HepG2 (cell line): ENCODE results near the gene WNT3. TPM values are rescaled to one million over a fixed set of nuclear protein-coding genes. Genes with fewer than 3 reads are reported as not detected.

Experiments
- AHR ChIP-seq: IDR thresholded peaks from 2 replicates; pipeline ENCODE4 v1.6.1; 2018; ENCODE audit warnings: missing genetic modification reagents, missing compliant biosample characterization
- CBX2 ChIP-seq, 2 experiments: fragments of 200-600 bp in 1 of 2; sonication (generic); formaldehyde crosslinking in 1 of 2; IDR thresholded peaks; 2 replicates each; pipeline versions ENCODE4 v1.7.0 to v1.8.1; 2018 to 2022; ENCODE audit warnings: low read depth in 2 of 2, low read length in 1 of 2, mild to moderate bottlenecking in 1 of 2, missing genetic modification reagents in 1 of 2
- EP300 ChIP-seq, 3 experiments: sonication (generic) in 1 of 3; formaldehyde crosslinking in 1 of 3; IDR thresholded peaks; 2 replicates each; pipeline versions ENCODE4 v1.5.1 to v1.6.1; 2011 to 2020; ENCODE audit warnings: low read depth in 2 of 3, low read length in 2 of 3, borderline replicate concordance in 1 of 3, improper control_type of control experiment in 1 of 3, mild to moderate bottlenecking in 1 of 3, missing genetic modification reagents in 1 of 3, moderate library complexity in 1 of 3
- FOXP4 ChIP-seq: sonication (generic); formaldehyde crosslinking; IDR thresholded peaks from 2 replicates; pipeline ENCODE4 v1.4.0; 2020; ENCODE audit warnings: missing genetic modification reagents
- GABPB1 ChIP-seq: IDR thresholded peaks from 2 replicates; pipeline ENCODE4 v1.6.1; 2016; ENCODE audit warnings: mild to moderate bottlenecking, missing genetic modification reagents, moderate library complexity, missing compliant biosample characterization
- GRHL1 ChIP-seq: sonication (generic); formaldehyde crosslinking; conservative IDR thresholded peaks from 2 replicates; pipeline ENCODE4 v1.8.0; 2022; ENCODE audit warnings: missing genetic modification reagents
- HDAC6 ChIP-seq: fragments of 200-600 bp; sonication (generic); IDR thresholded peaks from 2 replicates; pipeline ENCODE4 v1.7.0; 2017; ENCODE audit warnings: mild to moderate bottlenecking, antibody characterized with exemption, low read length, low read depth
- MEF2D ChIP-seq: sonication (generic); formaldehyde crosslinking; IDR thresholded peaks from 2 replicates; pipeline ENCODE4 v1.5.1; 2020; ENCODE audit warnings: mild to moderate bottlenecking, missing genetic modification reagents
- NAIF1 ChIP-seq: sonication (generic); formaldehyde crosslinking; IDR thresholded peaks from 2 replicates; pipeline ENCODE4 v1.5.0; 2020; ENCODE audit warnings: mild to moderate bottlenecking, missing genetic modification reagents, borderline replicate concordance
- NR1H2 ChIP-seq: sonication (generic); formaldehyde crosslinking; IDR thresholded peaks from 2 replicates; pipeline ENCODE4 v1.8.1; 2022; ENCODE audit warnings: low read depth, missing genetic modification reagents, borderline replicate concordance
- NR2C2 ChIP-seq: sonication (generic); formaldehyde crosslinking; IDR thresholded peaks from 2 replicates; pipeline ENCODE4 v1.4.0; 2020; ENCODE audit warnings: missing genetic modification reagents, mild to moderate bottlenecking, moderate library complexity, borderline replicate concordance
- SIN3B ChIP-seq: fragments of 150-350 bp; IDR thresholded peaks from 2 replicates; pipeline ENCODE4 v1.6.1; 2014; ENCODE audit warnings: low read length
- SP4 ChIP-seq: sonication (generic); formaldehyde crosslinking; IDR thresholded peaks from 2 replicates; pipeline ENCODE4 v1.8.1; 2023; ENCODE audit warnings: mild to moderate bottlenecking, missing genetic modification reagents
- SPEN ChIP-seq: sonication (generic); formaldehyde crosslinking; IDR thresholded peaks from 2 replicates; pipeline ENCODE4 v1.5.1; 2020; ENCODE audit warnings: low read depth, mild to moderate bottlenecking, missing genetic modification reagents
- SRSF1 ChIP-seq: fragments of 200-400 bp; formaldehyde crosslinking; optimal IDR thresholded peaks from 2 replicates; pipeline ENCODE3; 2017; ENCODE audit warnings: mild to moderate bottlenecking, low read depth, low read length, moderate library complexity
- ZFP82 ChIP-seq: sonication (generic); formaldehyde crosslinking; IDR thresholded peaks from 2 replicates; pipeline ENCODE4 v1.5.1; 2020; ENCODE audit warnings: mild to moderate bottlenecking, missing genetic modification reagents, borderline replicate concordance
- ZMAT3 ChIP-seq: sonication (generic); formaldehyde crosslinking; conservative IDR thresholded peaks from 2 replicates; pipeline ENCODE4 v1.7.0; 2021; ENCODE audit warnings: missing genetic modification reagents
- ZNF296 ChIP-seq: sonication (generic); formaldehyde crosslinking; conservative IDR thresholded peaks from 2 replicates; pipeline ENCODE4 v1.5.0; 2020; ENCODE audit warnings: mild to moderate bottlenecking, missing genetic modification reagents
- ZNF614 ChIP-seq: IDR thresholded peaks from 2 replicates; pipeline ENCODE4 v1.6.1; 2018; ENCODE audit warnings: missing biosample characterization, missing genetic modification reagents, inconsistent platforms, borderline replicate concordance
- ZNF713 ChIP-seq: sonication (generic); formaldehyde crosslinking; IDR thresholded peaks from 2 replicates; pipeline ENCODE4 v1.4.0; 2020; ENCODE audit warnings: mild to moderate bottlenecking, missing genetic modification reagents
- ZNF749 ChIP-seq: sonication (generic); formaldehyde crosslinking; IDR thresholded peaks from 2 replicates; pipeline ENCODE4 v1.8.0; 2022; ENCODE audit warnings: mild to moderate bottlenecking, missing genetic modification reagents, moderate library complexity, borderline replicate concordance
- ZNF790 ChIP-seq: sonication (generic); formaldehyde crosslinking; IDR thresholded peaks from 2 replicates; pipeline ENCODE4 v1.8.0; 2022; ENCODE audit warnings: missing genetic modification reagents, mild to moderate bottlenecking, borderline replicate concordance
- ZSCAN25 ChIP-seq: sonication (generic); formaldehyde crosslinking; IDR thresholded peaks from 2 replicates; pipeline ENCODE4 v1.8.0; 2022; ENCODE audit warnings: mild to moderate bottlenecking, missing genetic modification reagents
- polyA plus RNA-seq, 8 experiments: library from polyadenylated mRNA; depleted of rRNA in 3 of 8; stranded (reverse) in 7 of 8; unstranded in 1 of 8; fragments of >200 nt; fragmentation: Illumina TruSeq in 4 of 8; extraction: Trizol in 4 of 8; gene quantifications; 2 replicates each; pipeline versions ENCODE4 v1.2.1 to v1.2.3, GENCODE V29; 2011 to 2016; ENCODE audit warnings: low read depth in 4 of 8, missing spikeins in 1 of 8, mixed read lengths in 1 of 8; ENCODE audit not compliant: insufficient read depth in 1 of 8
- total RNA-seq, 5 experiments: library from RNA; depleted of rRNA; stranded (reverse); fragments of >200 nt; fragmentation: Illumina TruSeq; extraction: Trizol; gene quantifications; 2 replicates each; pipeline ENCODE4 v1.2.3, GENCODE V29; 2016; ENCODE audit warnings: low read depth in 1 of 5
- TF ChIP-seq, protein P1 (sequence below): sonication (generic); formaldehyde crosslinking; IDR thresholded peaks from 2 replicates; pipeline ENCODE4 v1.4.0; 2020; ENCODE audit warnings: missing genetic modification reagents, borderline replicate concordance

Gene WNT3
- total and polyA plus RNA-seq, 2 of the 13 experiments (the other 11 are each of a cell fraction or from before 2014, with no cell fraction given) = 8.5 to 10.3 TPM

GRCh38 chr17:46772475-46773220 lies 45.8 kb downstream of the WNT3 start (continued):
- TF ChIP-seq FOXP4 (CRISPR knock-in tag) = 0 out of 2 replicates have a peak, but pooled peaks have one; percentile 3
- TF ChIP-seq EP300 (IDR thresholded peaks at IDR 0.05; ENCODE audit: low read depth in 2 of 2, low read length in 2 of 2) = no peak
- no peak for TF ChIP-seq EP300 (CRISPR knock-in tag; IDR thresholded peaks at IDR 0.05; ENCODE audit: borderline replicate concordance)
- no peak for TF ChIP-seq NR2C2 (CRISPR knock-in tag)
- no peak for TF ChIP-seq ZMAT3 (CRISPR knock-in tag)
- no peak for TF ChIP-seq SIN3B
- no peak; the same call in 1 of the 2 replicates for TF ChIP-seq MEF2D (CRISPR knock-in tag)
- TF ChIP-seq NAIF1 = no peak
- no peak for TF ChIP-seq SPEN (CRISPR knock-in tag)
- TF ChIP-seq HDAC6 = no peak
- TF ChIP-seq CBX2 (IDR thresholded peaks at IDR 0.05; ENCODE audit: low read depth, low read length) = no peak
- no peak for TF ChIP-seq CBX2 (CRISPR knock-in tag; IDR thresholded peaks at IDR 0.05; ENCODE audit: low read depth)
- no peak for TF ChIP-seq AHR (CRISPR knock-in tag)
- TF ChIP-seq GABPB1 = no peak
- TF ChIP-seq ZNF713 (CRISPR knock-in tag) = no peak
- TF ChIP-seq, protein P1, sequence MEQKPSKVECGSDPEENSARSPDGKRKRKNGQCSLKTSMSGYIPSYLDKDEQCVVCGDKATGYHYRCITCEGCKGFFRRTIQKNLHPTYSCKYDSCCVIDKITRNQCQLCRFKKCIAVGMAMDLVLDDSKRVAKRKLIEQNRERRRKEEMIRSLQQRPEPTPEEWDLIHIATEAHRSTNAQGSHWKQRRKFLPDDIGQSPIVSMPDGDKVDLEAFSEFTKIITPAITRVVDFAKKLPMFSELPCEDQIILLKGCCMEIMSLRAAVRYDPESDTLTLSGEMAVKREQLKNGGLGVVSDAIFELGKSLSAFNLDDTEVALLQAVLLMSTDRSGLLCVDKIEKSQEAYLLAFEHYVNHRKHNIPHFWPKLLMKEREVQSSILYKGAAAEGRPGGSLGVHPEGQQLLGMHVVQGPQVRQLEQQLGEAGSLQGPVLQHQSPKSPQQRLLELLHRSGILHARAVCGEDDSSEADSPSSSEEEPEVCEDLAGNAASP (CRISPR knock-in tag) = no peak
- TF ChIP-seq GRHL1 (CRISPR knock-in tag) = no peak
- no peak for TF ChIP-seq NR1H2
- TF ChIP-seq ZSCAN25 (CRISPR knock-in tag) = no peak
- no peak for TF ChIP-seq SP4
- no peak for TF ChIP-seq SRSF1
- no peak for TF ChIP-seq ZNF749 (CRISPR knock-in tag)
- no peak for TF ChIP-seq ZNF614 (CRISPR knock-in tag)
- 0 out of 2 replicates have a peak, but pooled peaks have one; percentile 12 for TF ChIP-seq ZFP82 (CRISPR knock-in tag)
- TF ChIP-seq ZNF790 = no peak
- TF ChIP-seq ZNF296 (CRISPR knock-in tag) = 0 out of 2 replicates have a peak, but pooled peaks have one; percentile 10
